ENCODE data around the gene FGD6.
"Not testable (repeated sequence)": the region's sequence is repeated elsewhere in the genome, so short reads cannot be mapped to it uniquely, and the experiment has no call there.

The FGD6 gene

GRCh38 chr12:95142431-95143151 is 74.7 kb downstream of the FGD6 start:
- H3K4me1 ChIP-seq (ENCODE audit: control insufficient read depth, low read depth, low read length), result peaks cover 14% of the 10 kb centered on the region
- H3K4me3 ChIP-seq (ENCODE audit: low read length), result no peak overlapping the region
- no peaks in the 10 kb centered on the region for H3K27me3 ChIP-seq (ENCODE audit: control insufficient read depth, insufficient read depth, low read length)
- no peak overlapping the region for H3K9ac ChIP-seq (ENCODE audit: low read length)
- H3K27ac ChIP-seq (ENCODE audit: low read length), result no peak overlapping the region
- H3K9me3 ChIP-seq (ENCODE audit: control insufficient read depth, low read depth, low read length), result no peaks in the 10 kb centered on the region
- H3K36me3 ChIP-seq (ENCODE audit: control insufficient read depth, low read depth, low read length), result no peaks in the 10 kb centered on the region

- no peaks in the 10 kb centered on the region for H3K9me3 ChIP-seq (ENCODE audit: control insufficient read depth, low read depth, low read length)
- H3K9ac ChIP-seq (ENCODE audit: low read length), result no peak overlapping the region
- H3K27me3 ChIP-seq (ENCODE audit: control insufficient read depth, insufficient read depth, low read length), result no peaks in the 10 kb centered on the region
- no peak overlapping the region for H3K27ac ChIP-seq (ENCODE audit: low read length)
- H3K4me3 ChIP-seq (ENCODE audit: low read length), result no peak overlapping the region
- H3K4me1 ChIP-seq (ENCODE audit: control insufficient read depth, low read depth, low read length), result peaks cover 7% of the 10 kb centered on the region
- H3K36me3 ChIP-seq (ENCODE audit: control insufficient read depth, low read depth, low read length), result peaks cover 10% of the 10 kb centered on the region
Observed at GRCh38 chr12:95141310-95141709, 76.0 kb downstream of the FGD6 start.

GRCh38 chr12:95138031-95138430 is 79.2 kb downstream of the FGD6 start:
- H3K27me3 ChIP-seq (ENCODE audit: control insufficient read depth, insufficient read depth, low read length); H3K4me1 ChIP-seq (ENCODE audit: control insufficient read depth, low read depth, low read length); H3K27ac ChIP-seq (ENCODE audit: low read length); H3K9me3 ChIP-seq (ENCODE audit: control insufficient read depth, low read depth, low read length); H3K9ac ChIP-seq (ENCODE audit: low read length); H3K4me3 ChIP-seq (ENCODE audit: low read length): not testable (repeated sequence)
- peaks cover 27% of the 10 kb centered on the region for H3K36me3 ChIP-seq (ENCODE audit: control insufficient read depth, low read depth, low read length)

- H3K9ac ChIP-seq (ENCODE audit: low read length), result no peak overlapping the region
- peaks cover 29% of the 10 kb centered on the region for H3K36me3 ChIP-seq (ENCODE audit: control insufficient read depth, low read depth, low read length)
- no peaks in the 10 kb centered on the region for H3K27me3 ChIP-seq (ENCODE audit: control insufficient read depth, insufficient read depth, low read length)
Observed at GRCh38 chr12:95136598-95136997, 80.7 kb downstream of the FGD6 start.

GRCh38 chr12:95134085-95134484 is 83.2 kb downstream of the FGD6 start:
- no peaks in the 10 kb centered on the region for H3K27me3 ChIP-seq (ENCODE audit: control insufficient read depth, insufficient read depth, low read length)
- no peak overlapping the region for H3K27ac ChIP-seq (ENCODE audit: low read length)
- no peak overlapping the region for H3K9ac ChIP-seq (ENCODE audit: low read length)
- H3K4me3 ChIP-seq (ENCODE audit: low read length), result no peak overlapping the region
- H3K4me1 ChIP-seq (ENCODE audit: control insufficient read depth, low read depth, low read length), result peaks cover 5% of the 10 kb centered on the region
- no peaks in the 10 kb centered on the region for H3K9me3 ChIP-seq (ENCODE audit: control insufficient read depth, low read depth, low read length)
- peaks cover 34% of the 10 kb centered on the region for H3K36me3 ChIP-seq (ENCODE audit: control insufficient read depth, low read depth, low read length)

More at GRCh38 chr12:95136598-95136997, 80.7 kb downstream of the FGD6 start:
- H3K4me1 ChIP-seq (ENCODE audit: control insufficient read depth, low read depth, low read length), result no peaks in the 10 kb centered on the region
- H3K4me3 ChIP-seq (ENCODE audit: low read length), result no peak overlapping the region
- H3K27ac ChIP-seq (ENCODE audit: low read length), result no peak overlapping the region
- H3K9me3 ChIP-seq (ENCODE audit: control insufficient read depth, low read depth, low read length), result no peaks in the 10 kb centered on the region

- H3K9me3 ChIP-seq (ENCODE audit: control insufficient read depth, low read depth, low read length), result no peaks in the 10 kb centered on the region
- no peak overlapping the region for H3K27ac ChIP-seq (ENCODE audit: low read length)
- H3K36me3 ChIP-seq (ENCODE audit: control insufficient read depth, low read depth, low read length), result peaks cover 27% of the 10 kb centered on the region
- H3K27me3 ChIP-seq (ENCODE audit: control insufficient read depth, insufficient read depth, low read length), result no peaks in the 10 kb centered on the region
- H3K4me1 ChIP-seq (ENCODE audit: control insufficient read depth, low read depth, low read length), result peaks cover 5% of the 10 kb centered on the region
- no peak overlapping the region for H3K9ac ChIP-seq (ENCODE audit: low read length)
- H3K4me3 ChIP-seq (ENCODE audit: low read length), result no peak overlapping the region
Observed at GRCh38 chr12:95131589-95132340, 85.5 kb downstream of the FGD6 start.

- no peak overlapping the region for H3K9ac ChIP-seq (ENCODE audit: low read length)
- H3K36me3 ChIP-seq (ENCODE audit: control insufficient read depth, low read depth, low read length), result peaks cover 24% of the 10 kb centered on the region
- H3K4me3 ChIP-seq (ENCODE audit: low read length), result no peak overlapping the region
Observed at GRCh38 chr12:95130096-95130495, 87.2 kb downstream of the FGD6 start.

GRCh38 chr12:95129115-95129514 is 88.2 kb downstream of the FGD6 start:
- H3K9me3 ChIP-seq (ENCODE audit: control insufficient read depth, low read depth, low read length), result no peaks in the 10 kb centered on the region
- no peak overlapping the region for H3K9ac ChIP-seq (ENCODE audit: low read length)
- H3K4me1 ChIP-seq (ENCODE audit: control insufficient read depth, low read depth, low read length), result peaks cover 5% of the 10 kb centered on the region
- H3K27me3 ChIP-seq (ENCODE audit: control insufficient read depth, insufficient read depth, low read length), result no peaks in the 10 kb centered on the region
- no peak overlapping the region for H3K27ac ChIP-seq (ENCODE audit: low read length)
- peaks cover 29% of the 10 kb centered on the region for H3K36me3 ChIP-seq (ENCODE audit: control insufficient read depth, low read depth, low read length)
- H3K4me3 ChIP-seq (ENCODE audit: low read length), result no peak overlapping the region

More at GRCh38 chr12:95130096-95130495, 87.2 kb downstream of the FGD6 start:
- Histone ChIP-seq H3K27me3 (ENCODE audit: control insufficient read depth, insufficient read depth, low read length) (no peaks in the 10 kb centered on the region), H3K27ac (ENCODE audit: low read length) (no peak overlapping the region), H3K4me1 (ENCODE audit: control insufficient read depth, low read depth, low read length) (peaks cover 5% of the 10 kb centered on the region), H3K9me3 (ENCODE audit: control insufficient read depth, low read depth, low read length) (no peaks in the 10 kb centered on the region)

GRCh38 chr12:95126736-95127135 is 90.5 kb downstream of the FGD6 start:
- no peak overlapping the region for H3K9ac ChIP-seq (ENCODE audit: low read length)
- no peak overlapping the region for H3K27ac ChIP-seq (ENCODE audit: low read length)
- H3K4me1 ChIP-seq (ENCODE audit: control insufficient read depth, low read depth, low read length), result peaks cover 5% of the 10 kb centered on the region
- peaks cover 20% of the 10 kb centered on the region for H3K36me3 ChIP-seq (ENCODE audit: control insufficient read depth, low read depth, low read length)
- H3K4me3 ChIP-seq (ENCODE audit: low read length), result no peak overlapping the region
- no peaks in the 10 kb centered on the region for H3K27me3 ChIP-seq (ENCODE audit: control insufficient read depth, insufficient read depth, low read length)
- no peaks in the 10 kb centered on the region for H3K9me3 ChIP-seq (ENCODE audit: control insufficient read depth, low read depth, low read length)

GRCh38 chr12:95126076-95126475 is 91.2 kb downstream of the FGD6 start:
- Histone ChIP-seq H3K36me3 (ENCODE audit: control insufficient read depth, low read depth, low read length) (peaks cover 14% of the 10 kb centered on the region), H3K4me3 (ENCODE audit: low read length) (no peak overlapping the region), H3K9ac (ENCODE audit: low read length) (no peak overlapping the region), H3K27ac (ENCODE audit: low read length) (no peak overlapping the region), H3K9me3 (ENCODE audit: control insufficient read depth, low read depth, low read length) (no peaks in the 10 kb centered on the region), H3K4me1 (ENCODE audit: control insufficient read depth, low read depth, low read length) (peaks cover 5% of the 10 kb centered on the region), H3K27me3 (ENCODE audit: control insufficient read depth, insufficient read depth, low read length) (no peaks in the 10 kb centered on the region)

- Histone ChIP-seq H3K36me3 (ENCODE audit: control insufficient read depth, low read depth, low read length) (peaks cover 13% of the 10 kb centered on the region), H3K4me1 (ENCODE audit: control insufficient read depth, low read depth, low read length) (no peaks in the 10 kb centered on the region), H3K9ac (ENCODE audit: low read length) (no peak overlapping the region), H3K9me3 (ENCODE audit: control insufficient read depth, low read depth, low read length) (no peaks in the 10 kb centered on the region), H3K27me3 (ENCODE audit: control insufficient read depth, insufficient read depth, low read length) (no peaks in the 10 kb centered on the region), H3K4me3 (ENCODE audit: low read length) (no peak overlapping the region), H3K27ac (ENCODE audit: low read length) (no peak overlapping the region)
Observed at GRCh38 chr12:95124106-95124505, 93.2 kb downstream of the FGD6 start.

GRCh38 chr12:95118788-95119179 is 98.5 kb downstream of the FGD6 start:
- no peak overlapping the region for H3K27ac ChIP-seq (ENCODE audit: low read length)
- no peak overlapping the region for H3K4me3 ChIP-seq (ENCODE audit: low read length)
- H3K9ac ChIP-seq (ENCODE audit: low read length), result no peak overlapping the region
- no peaks in the 10 kb centered on the region for H3K27me3 ChIP-seq (ENCODE audit: control insufficient read depth, insufficient read depth, low read length)
- H3K36me3 ChIP-seq (ENCODE audit: control insufficient read depth, low read depth, low read length), result no peaks in the 10 kb centered on the region
- H3K4me1 ChIP-seq (ENCODE audit: control insufficient read depth, low read depth, low read length), result peaks cover 19% of the 10 kb centered on the region
- no peaks in the 10 kb centered on the region for H3K9me3 ChIP-seq (ENCODE audit: control insufficient read depth, low read depth, low read length)
